KG1 (cell line): ENCODE results near the gene IGFBP1.

Experiments
- DNase-seq: peaks from one replicate; lab custom pipeline; 2025; lab: John Stamatoyannopoulos, UW

IGFBP1 gene

GRCh38 chr7:45902820-45903219 lies 14.5 kb downstream of the IGFBP1 start:
- DNase-seq, result no peak

GRCh38 chr7:45909561-45909960 lies 21.3 kb downstream of the IGFBP1 start:
- no peak for DNase-seq

GRCh38 chr7:45910855-45911254 lies 22.6 kb downstream of the IGFBP1 start:
- no peak for DNase-seq

- no peak for DNase-seq
Observed at GRCh38 chr7:45911311-45911710, 23.0 kb downstream of the IGFBP1 start.

- no peak for DNase-seq
Observed at GRCh38 chr7:45912972-45913371, 24.7 kb downstream of the IGFBP1 start.

GRCh38 chr7:45914911-45915310 lies 26.6 kb downstream of the IGFBP1 start:
- DNase-seq, result no peak

GRCh38 chr7:45915606-45916005 lies 27.3 kb downstream of the IGFBP1 start:
- DNase-seq, result no peak

- no peak for DNase-seq
Observed at GRCh38 chr7:45917064-45917463, 28.8 kb downstream of the IGFBP1 start.

- peak; percentile 4 for DNase-seq
Observed at GRCh38 chr7:45917658-45918057, 29.4 kb downstream of the IGFBP1 start.

GRCh38 chr7:45918556-45918955 lies 30.3 kb downstream of the IGFBP1 start:
- DNase-seq, result no peak

- no peak for DNase-seq
Observed at GRCh38 chr7:45919231-45919784, 31.0 kb downstream of the IGFBP1 start.

- no peak for DNase-seq
Observed at GRCh38 chr7:45919993-45920459, 31.7 kb downstream of the IGFBP1 start.

GRCh38 chr7:45920502-45921380 lies 32.5 kb downstream of the IGFBP1 start, which contains the start of gene IGFBP3:
Gene IGFBP3, minus strand, starts transcription at chr7:45921272. Its CDS starts 132 bp downstream, at chr7:45921140.
- peak; percentile 19 for DNase-seq

GRCh38 chr7:45921381-45921698 lies 33.1 kb downstream of the IGFBP1 start:
- no peak for DNase-seq

GRCh38 chr7:45921699-45922519 lies 33.6 kb downstream of the IGFBP1 start:
- DNase-seq, result peak; percentile 7

GRCh38 chr7:45922810-45923209 lies 34.5 kb downstream of the IGFBP1 start:
- DNase-seq, result no peak

- peak; percentile 29 for DNase-seq
Observed at GRCh38 chr7:45923290-45923689, 35.0 kb downstream of the IGFBP1 start.

- no peak for DNase-seq
Observed at GRCh38 chr7:45923818-45924217, 35.5 kb downstream of the IGFBP1 start.

- no peak for DNase-seq
Observed at GRCh38 chr7:45924283-45924682, 36.0 kb downstream of the IGFBP1 start.

GRCh38 chr7:45927721-45928120 lies 39.4 kb downstream of the IGFBP1 start:
- no peak for DNase-seq

- DNase-seq, result no peak
Observed at GRCh38 chr7:45930967-45931366, 42.7 kb downstream of the IGFBP1 start.

GRCh38 chr7:45937301-45937700 lies 49.0 kb downstream of the IGFBP1 start:
- no peak for DNase-seq

- no peak for DNase-seq
Observed at GRCh38 chr7:45937862-45938261, 49.6 kb downstream of the IGFBP1 start.
